Measurements from ENCODE around the gene PRAMEF20. TPM values are rescaled to one million over a fixed set of nuclear protein-coding genes. Genes with fewer than 3 reads are reported as not detected.
"Not testable (repeated sequence)": the region's sequence is repeated elsewhere in the genome, so short reads cannot be mapped to it uniquely, and the experiment has no call there.

PRAMEF20 gene
- not detected in 2 replicates for total RNA-seq (2013; cell fraction: nucleolus; rRNA removed)
- total RNA-seq (2014; rRNA removed) (not detected in 2 replicates), total RNA-seq (2014; rRNA removed; fragmentation: Illumina TruSeq; extraction: Trizol) (not detected in 2 replicates), total RNA-seq (2021) (not detected in 2 replicates), polyA plus RNA-seq (2011; rRNA removed) (not detected in 2 replicates), polyA plus RNA-seq (2014; fragmentation: Illumina TruSeq; extraction: Trizol) (not detected in 2 replicates), polyA plus RNA-seq (2014; fragmentation: Nextera tagmentation; extraction: Ambion mirVana) (not detected), polyA plus RNA-seq (2014; rRNA removed) (not detected in 2 replicates), polyA plus RNA-seq (2016; fragmentation: Nextera tagmentation; extraction: Ambion mirVana) (not detected), polyA minus RNA-seq (2011; rRNA and poly(A)+ RNA removed) (not detected in 2 replicates), Bru-seq, nascent RNA (not detected), BruChase-seq, experiment 1, labeled RNA remaining after a 6-hour chase (not detected), BruChase-seq, experiment 2, labeled RNA remaining after a 2-hour chase (not detected)
- polyA plus RNA-seq (2011; ENCODE audit: low read depth), result not detected
- not detected in 2 replicates for polyA plus RNA-seq (2011; cell fraction: cytosol; rRNA removed)
- polyA plus RNA-seq (2011; cell fraction: nucleus; rRNA removed), result not detected in 2 replicates
- polyA plus RNA-seq (2012), result not detected in 2 replicates
- not detected in 2 replicates for polyA minus RNA-seq (2011; cell fraction: cytosol; rRNA and poly(A)+ RNA removed)
- not detected in 2 replicates for polyA minus RNA-seq (2011; cell fraction: nucleus; rRNA and poly(A)+ RNA removed)
- long read RNA-seq, experiment 1, result 0 reads
- long read RNA-seq, experiment 2, result 0 reads

DNA sequence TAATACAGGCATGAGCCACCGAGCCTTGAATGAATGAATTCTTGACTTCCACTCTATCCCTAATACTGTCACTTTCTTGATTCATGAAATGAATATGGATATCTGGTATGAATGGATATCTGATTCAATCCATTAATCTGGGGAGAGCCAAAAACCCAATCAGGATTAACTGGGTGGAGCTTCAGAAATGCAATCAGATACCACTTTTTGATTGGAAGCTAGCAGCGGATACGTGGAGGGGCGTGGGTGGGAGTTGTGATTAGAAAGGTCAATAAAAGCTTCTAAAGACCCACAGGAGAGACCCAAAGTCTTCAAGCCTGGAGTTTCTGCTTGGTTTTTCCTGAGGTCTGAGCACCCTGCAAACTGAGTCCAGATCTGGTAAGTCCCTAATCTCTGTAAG lies at the start of gene PRAMEF20:
Gene PRAMEF20, plus strand, starts transcription at position 301 of the 400 bp plus-strand sequence. CDS start 5,905 bp downstream, outside the sequence.
- H3K36me3 ChIP-seq (ENCODE audit: control insufficient read depth in 2 of 2, insufficient read depth in 2 of 2, low read length in 1 of 2); H2AFZ ChIP-seq (ENCODE audit: control insufficient read depth, low read depth, low read length); H3K9me3 ChIP-seq (replicated peaks; ENCODE audit: control insufficient read depth, insufficient read depth, low read length); H3K4me2 ChIP-seq (ENCODE audit: control insufficient read depth, insufficient read depth); H3K79me2 ChIP-seq (ENCODE audit: control insufficient read depth, insufficient read depth, low read length); H4K20me1 ChIP-seq (ENCODE audit: control insufficient read depth, insufficient read depth); SMC1A ChIA-PET (ENCODE audit: uncharacterized antibody, unreplicated experiment); BruUV-seq (replicated peaks); FAIRE-seq; POLR2A ChIA-PET; DNase-seq (ENCODE audit: low read depth, low spot score); ATAC-seq; H3K4me3 ChIP-seq; CTCF ChIA-PET; H3K4me1 ChIP-seq (ENCODE audit: control insufficient read depth, insufficient read depth, low read length); intact Hi-C loops (cut with micrococcal nuclease; ENCODE audit: unreplicated experiment); H3K9ac ChIP-seq (ENCODE audit: control insufficient read depth, insufficient read depth, low read length); in situ Hi-C loops (cut with MboI); H3K27me3 ChIP-seq (replicated peaks in 1 of 2; ENCODE audit: control insufficient read depth in 2 of 2, insufficient read depth in 2 of 2, low read length in 1 of 2); H3K27ac ChIP-seq (ENCODE audit: control insufficient read depth, insufficient read depth); RAD21 ChIA-PET (ENCODE audit: unreplicated experiment): not testable (repeated sequence)
- WGBS (ENCODE audit: insufficient coverage, insufficient replicate concordance, low lambda C conversion rate, missing lambda C conversion rate), result 14% methylated on average over 4 of the region's 4 CpGs

- H3K79me2 ChIP-seq (ENCODE audit: control insufficient read depth, insufficient read depth, low read length); H2AFZ ChIP-seq (ENCODE audit: control insufficient read depth, low read depth, low read length); BruUV-seq (replicated peaks); H3K27me3 ChIP-seq (replicated peaks in 1 of 2; ENCODE audit: control insufficient read depth in 2 of 2, insufficient read depth in 2 of 2, low read length in 1 of 2); H3K27ac ChIP-seq (ENCODE audit: control insufficient read depth, insufficient read depth); H3K9ac ChIP-seq (ENCODE audit: control insufficient read depth, insufficient read depth, low read length); ATAC-seq; DNase-seq (ENCODE audit: low read depth, low spot score); FAIRE-seq; H3K36me3 ChIP-seq (ENCODE audit: control insufficient read depth in 2 of 2, insufficient read depth in 2 of 2, low read length in 1 of 2); H3K4me2 ChIP-seq (ENCODE audit: control insufficient read depth, insufficient read depth); intact Hi-C loops (cut with micrococcal nuclease; ENCODE audit: unreplicated experiment); SMC1A ChIA-PET (ENCODE audit: uncharacterized antibody, unreplicated experiment); RAD21 ChIA-PET (ENCODE audit: unreplicated experiment); H4K20me1 ChIP-seq (ENCODE audit: control insufficient read depth, insufficient read depth); in situ Hi-C loops (cut with MboI); POLR2A ChIA-PET; H3K4me3 ChIP-seq; H3K9me3 ChIP-seq (replicated peaks; ENCODE audit: control insufficient read depth, insufficient read depth, low read length); H3K4me1 ChIP-seq (ENCODE audit: control insufficient read depth, insufficient read depth, low read length); CTCF ChIA-PET: not testable (repeated sequence)
- no CpG with 5 or more reads among the region's 7 CpGs for WGBS (ENCODE audit: insufficient coverage, insufficient replicate concordance, low lambda C conversion rate, missing lambda C conversion rate)
Observed at GRCh38 chr1:13362364-13362763, 47.9 kb upstream of the PRAMEF20 start.

DNA sequence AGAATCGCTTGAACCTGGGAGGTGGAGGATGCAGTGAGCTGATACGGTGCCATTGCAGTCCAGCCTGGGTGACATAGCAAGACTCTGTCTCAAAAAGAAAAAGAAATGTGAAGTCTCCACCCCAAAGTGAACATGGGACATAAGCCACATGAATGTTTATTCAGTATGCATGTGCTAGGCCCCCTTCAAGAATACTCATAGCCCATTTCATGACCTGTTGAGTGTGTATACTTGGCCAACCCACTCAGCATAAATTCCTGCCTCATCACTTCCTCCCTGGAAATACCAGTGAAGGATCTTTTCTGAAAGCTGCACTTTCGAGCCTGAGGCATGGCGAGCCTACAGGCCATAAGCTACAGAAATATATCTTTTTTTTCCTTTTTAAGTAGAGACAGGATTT lies 45.3 kb upstream of the PRAMEF20 start:
- H3K9ac ChIP-seq (ENCODE audit: control insufficient read depth, insufficient read depth, low read length); H2AFZ ChIP-seq (ENCODE audit: control insufficient read depth, low read depth, low read length); H4K20me1 ChIP-seq (ENCODE audit: control insufficient read depth, insufficient read depth); SMC1A ChIA-PET (ENCODE audit: uncharacterized antibody, unreplicated experiment); BruUV-seq (replicated peaks); ATAC-seq; H3K27ac ChIP-seq (ENCODE audit: control insufficient read depth, insufficient read depth); H3K4me3 ChIP-seq; intact Hi-C loops (cut with micrococcal nuclease; ENCODE audit: unreplicated experiment); FAIRE-seq; H3K4me2 ChIP-seq (ENCODE audit: control insufficient read depth, insufficient read depth); CTCF ChIA-PET; H3K36me3 ChIP-seq (ENCODE audit: control insufficient read depth in 2 of 2, insufficient read depth in 2 of 2, low read length in 1 of 2); H3K27me3 ChIP-seq (replicated peaks in 1 of 2; ENCODE audit: control insufficient read depth in 2 of 2, insufficient read depth in 2 of 2, low read length in 1 of 2); DNase-seq (ENCODE audit: low read depth, low spot score); H3K9me3 ChIP-seq (replicated peaks; ENCODE audit: control insufficient read depth, insufficient read depth, low read length); H3K4me1 ChIP-seq (ENCODE audit: control insufficient read depth, insufficient read depth, low read length); in situ Hi-C loops (cut with MboI); H3K79me2 ChIP-seq (ENCODE audit: control insufficient read depth, insufficient read depth, low read length); POLR2A ChIA-PET; RAD21 ChIA-PET (ENCODE audit: unreplicated experiment): not testable (repeated sequence)
- WGBS (ENCODE audit: insufficient coverage, insufficient replicate concordance, low lambda C conversion rate, missing lambda C conversion rate), result no CpG with 5 or more reads among the region's 4 CpGs

DNA sequence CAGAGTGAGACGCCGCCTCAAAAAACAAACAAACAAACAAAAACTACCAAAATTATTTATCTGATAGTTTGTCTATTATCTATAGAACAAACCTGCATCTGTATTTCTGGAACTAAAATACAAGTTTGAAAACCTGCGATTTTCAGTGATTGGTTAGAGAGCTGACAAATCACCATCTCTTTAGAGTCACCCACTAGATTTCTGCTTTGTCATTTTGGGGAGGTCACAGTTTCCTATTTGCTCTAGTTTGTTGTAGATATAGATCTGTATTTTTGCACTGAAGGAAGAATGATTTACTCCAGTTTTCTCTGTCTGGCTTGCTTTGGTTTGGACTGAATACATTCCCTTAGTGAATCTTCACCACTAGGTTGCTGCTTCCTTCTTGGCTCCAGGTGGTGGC lies 43.7 kb upstream of the PRAMEF20 start:
- H3K9me3 ChIP-seq (replicated peaks; ENCODE audit: control insufficient read depth, insufficient read depth, low read length); DNase-seq (ENCODE audit: low read depth, low spot score); H3K27ac ChIP-seq (ENCODE audit: control insufficient read depth, insufficient read depth); SMC1A ChIA-PET (ENCODE audit: uncharacterized antibody, unreplicated experiment); H2AFZ ChIP-seq (ENCODE audit: control insufficient read depth, low read depth, low read length); RAD21 ChIA-PET (ENCODE audit: unreplicated experiment); H3K36me3 ChIP-seq (ENCODE audit: control insufficient read depth in 2 of 2, insufficient read depth in 2 of 2, low read length in 1 of 2); H3K4me1 ChIP-seq (ENCODE audit: control insufficient read depth, insufficient read depth, low read length); H4K20me1 ChIP-seq (ENCODE audit: control insufficient read depth, insufficient read depth); ATAC-seq; H3K9ac ChIP-seq (ENCODE audit: control insufficient read depth, insufficient read depth, low read length); POLR2A ChIA-PET; H3K27me3 ChIP-seq (replicated peaks in 1 of 2; ENCODE audit: control insufficient read depth in 2 of 2, insufficient read depth in 2 of 2, low read length in 1 of 2); CTCF ChIA-PET; H3K4me2 ChIP-seq (ENCODE audit: control insufficient read depth, insufficient read depth); H3K79me2 ChIP-seq (ENCODE audit: control insufficient read depth, insufficient read depth, low read length); in situ Hi-C loops (cut with MboI); intact Hi-C loops (cut with micrococcal nuclease; ENCODE audit: unreplicated experiment); BruUV-seq (replicated peaks); FAIRE-seq; H3K4me3 ChIP-seq: not testable (repeated sequence)
- WGBS (ENCODE audit: insufficient coverage, insufficient replicate concordance, low lambda C conversion rate, missing lambda C conversion rate), result 38% methylated on average over 3 of the region's 3 CpGs

Data from GM12878 (cell line).